ENCODE data around the gene ASTN2. TPM values are rescaled to one million over a fixed set of nuclear protein-coding genes. Genes with fewer than 3 reads are reported as not detected.

ASTN2 gene
- total RNA-seq, 4 donors from 2014 or later: 0.94 to 5.6 (median 3.7) TPM

DNA sequence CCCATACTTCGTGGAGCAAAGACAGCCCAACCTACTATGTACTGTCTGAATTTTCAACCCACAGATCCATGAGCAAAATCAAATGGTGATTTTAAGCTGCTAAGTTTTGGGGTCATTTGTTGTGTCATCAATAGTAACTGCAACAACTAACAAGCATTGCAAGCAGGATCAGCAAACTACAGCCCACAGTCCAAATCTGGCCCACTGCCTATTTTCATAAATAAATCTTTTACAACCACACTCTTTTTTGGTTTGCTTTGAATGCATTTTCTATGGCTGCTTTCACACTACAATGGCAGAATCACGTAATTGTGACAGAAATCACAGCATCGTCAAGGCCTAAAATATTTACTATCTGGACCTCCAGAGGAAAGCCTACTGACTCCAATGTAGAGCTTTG lies 964.9 kb downstream of the ASTN2 start:
- Histone ChIP-seq H3K4me1 (peaks cover 0 to 9% of the 10 kb centered on the region in 2 donors), H3K27me3 (no peaks in the 10 kb centered on the region), H3K9me3 (no peaks in the 10 kb centered on the region), H3K36me3 (no peaks in the 10 kb centered on the region), H3K4me3 (replicated peaks in 1 of 3) (no peak overlapping the region), H3K27ac (peak overlapping the region in 1 of 3 donors; percentile 21)
- WGBS, 2 donors: 93 to 98% methylated on average over 3 of the region's 3 CpGs
- TF ChIP-seq POLR2A (IDR thresholded peaks at IDR 0.05): no peak
- TF ChIP-seq CTCF (IDR thresholded peaks at IDR 0.05): no peak
- intact Hi-C loops (cut with DNase I): no loop called here
- DNase-seq: no peak

DNA sequence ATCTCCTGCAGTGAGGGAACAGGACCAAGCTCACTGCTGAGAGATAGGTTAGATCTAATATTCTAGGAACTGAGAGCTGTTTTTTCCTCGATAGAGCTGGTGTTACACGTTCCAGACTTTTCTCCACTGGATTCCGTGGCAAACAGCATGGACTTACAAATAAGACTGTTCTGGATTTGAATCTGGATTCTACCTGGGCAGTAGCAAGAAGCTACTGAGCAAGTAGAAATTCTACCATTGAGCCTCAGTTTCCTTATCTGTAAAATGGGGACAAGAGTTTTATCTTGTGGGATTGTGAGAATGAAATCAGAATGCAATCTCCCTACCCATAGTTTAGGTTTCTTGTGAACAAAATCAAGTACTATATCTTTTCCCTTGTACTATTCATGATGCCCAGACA lies 966.4 kb downstream of the ASTN2 start:
- intact Hi-C loops (cut with DNase I): no loop called here
- WGBS, 2 donors: 69 to 74% methylated on average over 3 of the region's 3 CpGs

GRCh38 chr9:116447934-116448333 lies 966.9 kb downstream of the ASTN2 start:
- 59 to 64% methylated on average over 6 of the region's 6 CpGs for WGBS, 2 donors
- Histone ChIP-seq H3K27me3 (no peaks in the 10 kb centered on the region), H3K9me3 (no peaks in the 10 kb centered on the region), H3K36me3 (no peaks in the 10 kb centered on the region), H3K4me1 (peaks cover 0 to 9% of the 10 kb centered on the region in 2 donors), H3K4me3 (replicated peaks in 1 of 3) (no peak overlapping the region), H3K27ac (no peak overlapping the region)
- intact Hi-C loops (cut with DNase I): no loop called here
- TF ChIP-seq POLR2A (IDR thresholded peaks at IDR 0.05) (no peak), CTCF (IDR thresholded peaks at IDR 0.05) (no peak)
- no peak for DNase-seq

More for the DNA sequence above, 966.4 kb downstream of the ASTN2 start:
- H3K4me1 ChIP-seq: peaks cover 0 to 9% of the 10 kb centered on the region in 2 donors
- no peak for TF ChIP-seq CTCF (IDR thresholded peaks at IDR 0.05)
- no peak for TF ChIP-seq POLR2A (IDR thresholded peaks at IDR 0.05)
- no peaks in the 10 kb centered on the region for H3K9me3 ChIP-seq
- no peaks in the 10 kb centered on the region for H3K27me3 ChIP-seq
- no peak for DNase-seq
- no peak overlapping the region for H3K4me3 ChIP-seq (replicated peaks in 1 of 3)
- H3K27ac ChIP-seq: no peak overlapping the region
- no peaks in the 10 kb centered on the region for H3K36me3 ChIP-seq

- Histone ChIP-seq H3K27me3 (no peaks in the 10 kb centered on the region), H3K9me3 (no peaks in the 10 kb centered on the region), H3K36me3 (no peaks in the 10 kb centered on the region), H3K4me1 (no peaks in the 10 kb centered on the region), H3K4me3 (replicated peaks in 1 of 3) (no peak overlapping the region), H3K27ac (no peak overlapping the region)
- no peak for TF ChIP-seq POLR2A (IDR thresholded peaks at IDR 0.05)
- TF ChIP-seq CTCF (IDR thresholded peaks at IDR 0.05): no peak
- intact Hi-C loops (cut with DNase I): no loop called here
- DNase-seq: no peak
These were observed 972.3 kb downstream of the ASTN2 start for GRCh38 chr9:116442528-116442927.

- Histone ChIP-seq H3K36me3 (no peaks in the 10 kb centered on the region), H3K27ac (no peak overlapping the region), H3K9me3 (no peaks in the 10 kb centered on the region), H3K4me1 (no peaks in the 10 kb centered on the region), H3K27me3 (no peaks in the 10 kb centered on the region), H3K4me3 (replicated peaks in 1 of 3) (no peak overlapping the region)
- DNase-seq: no peak
- TF ChIP-seq CTCF (IDR thresholded peaks at IDR 0.05) (no peak), POLR2A (IDR thresholded peaks at IDR 0.05) (no peak)
- 91 to 93% methylated on average over 10 of the region's 11 CpGs for WGBS, 2 donors
- intact Hi-C loops (cut with DNase I): no loop called here
These were observed 977.2 kb downstream of the ASTN2 start for GRCh38 chr9:116437411-116438370.

Measured in thyroid gland (tissue), 4 donors.